Right ventricle myocardium superior (tissue), 1 donor: ENCODE results near the gene SSH2. TPM values are rescaled to one million over a fixed set of nuclear protein-coding genes. Genes with fewer than 3 reads are reported as not detected.
"Not testable (repeated sequence)": the region's sequence is repeated elsewhere in the genome, so short reads cannot be mapped to it uniquely, and the experiment has no call there.

ENCODE experiments used
- ATAC-seq: fragments of 200-7000 bp; cut with Tn5 transposase; one replicate; pipeline ENCODE4 v1.9.1; 2020; ENCODE audit warnings: mild to moderate bottlenecking; ENCODE audit not compliant: poor library complexity
- DNase-seq: peaks from one replicate; pipeline ENCODE4 v3.0.0-alpha.2; 2020
- intact Hi-C: fragments of 100-400 bp; cut with DNase I; formaldehyde crosslinking; loops from one replicate; pipeline ENCODE4 v1.11.2; 2022
- total RNA-seq: library from RNA; stranded (reverse); fragmentation: NEBNext Ultra II Directional; extraction: Animal tissue kit (Norgen Biotek cat#: 25700); gene quantifications from one replicate; pipeline ENCODE4 v1.2.1, GENCODE V29; 2021
- donor health status: DM: no; HTN: yes; CAD: no; lungs with severe emphysema.

The SSH2 gene
- total RNA-seq, 1 donor from 2014 or later: 31.3 TPM

DNA sequence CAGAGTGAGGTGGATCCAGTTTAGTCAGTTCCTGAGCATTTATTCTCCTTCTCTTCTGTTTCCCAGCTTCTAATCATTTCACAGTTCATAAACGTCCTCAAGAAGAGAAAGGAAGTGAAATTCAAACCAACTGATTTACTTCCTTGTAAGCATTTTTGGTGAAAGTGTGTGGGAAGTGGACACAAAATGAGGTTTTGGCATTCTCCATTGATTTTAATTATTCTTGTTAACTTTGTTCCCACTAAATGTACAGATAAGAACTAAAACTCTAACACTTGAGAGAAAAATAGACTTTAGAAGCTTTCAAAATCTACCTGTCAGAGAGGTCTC is 264.6 kb downstream of the SSH2 start:
- intact Hi-C loops: no loop called here

GRCh38 chr17:29664743-29665480 is 265.1 kb downstream of the SSH2 start:
- DNase-seq (no peak), ATAC-seq (no peak)
- intact Hi-C loops: no loop called here

More for the DNA sequence above, 264.6 kb downstream of the SSH2 start:
- ATAC-seq: no peak
- DNase-seq: no peak

DNA sequence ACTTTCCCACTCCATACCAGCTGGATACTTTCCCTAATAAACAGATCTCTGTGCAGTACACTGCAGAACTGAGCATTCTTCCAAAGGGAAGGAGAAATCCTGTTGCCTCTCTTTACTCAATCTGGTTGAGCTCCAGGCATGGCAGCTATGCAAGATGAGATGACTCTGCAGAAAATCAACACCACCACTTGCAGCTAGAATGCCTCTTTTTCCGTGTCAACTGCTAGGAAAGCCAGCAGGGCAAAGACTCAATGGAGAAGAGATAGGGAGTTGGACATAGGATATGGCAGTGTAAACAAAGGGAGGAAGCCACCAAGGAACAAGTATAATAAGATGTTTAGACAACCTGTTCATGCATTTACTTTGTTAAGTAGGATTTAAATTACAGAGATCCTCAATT is 266.9 kb downstream of the SSH2 start:
- ATAC-seq (peak; percentile 41), DNase-seq (no peak)
- intact Hi-C loops: no loop called here

DNA sequence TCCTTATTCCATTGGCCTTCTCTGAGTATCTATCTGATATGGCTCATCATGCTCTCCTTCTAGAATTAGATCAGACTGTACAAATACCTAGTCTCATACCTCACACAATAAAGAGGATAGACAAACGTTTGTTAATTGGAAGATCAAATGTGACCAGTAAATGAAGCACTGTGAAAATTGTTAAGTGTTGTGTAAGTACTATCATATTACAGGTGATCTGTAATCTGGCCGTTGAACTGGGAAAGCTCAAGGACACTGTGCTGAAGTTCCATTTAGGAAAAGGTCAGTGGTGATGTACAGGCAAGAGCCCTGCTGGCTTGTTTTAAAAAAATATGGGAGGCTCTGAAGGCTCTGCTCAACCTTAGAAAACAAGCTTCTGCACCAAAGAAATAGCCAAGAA is 268.8 kb downstream of the SSH2 start:
- peak; percentile 17 for ATAC-seq
- intact Hi-C loops: no loop called here

GRCh38 chr17:29659155-29659554 is 270.9 kb downstream of the SSH2 start:
- intact Hi-C loops: no loop called here
- ATAC-seq (no peak), DNase-seq (no peak)

More for the DNA sequence above, 268.8 kb downstream of the SSH2 start:
- DNase-seq: no peak

DNA sequence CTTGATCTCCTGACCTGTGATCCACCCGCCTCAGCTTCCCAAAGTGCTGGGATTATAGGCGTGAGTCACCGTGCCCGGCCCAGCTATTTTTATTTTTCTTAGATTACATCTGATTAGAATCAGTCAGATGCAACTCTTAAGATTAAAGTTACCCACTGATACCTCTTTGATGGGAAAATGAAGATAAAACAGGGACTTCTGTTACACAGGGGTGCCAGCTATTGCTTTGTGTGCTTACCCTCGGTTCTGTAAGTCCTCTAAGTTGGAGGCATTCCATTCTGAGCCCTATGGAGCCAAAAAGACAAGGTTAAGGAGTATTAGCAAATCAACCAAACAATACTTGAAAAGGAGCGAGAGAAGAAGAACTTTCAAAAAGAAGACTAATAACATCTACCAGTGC is 274.7 kb downstream of the SSH2 start:
- ATAC-seq: no peak
- intact Hi-C loops: no loop called here
- no peak for DNase-seq

GRCh38 chr17:29653995-29654714 is 275.9 kb downstream of the SSH2 start:
- DNase-seq (no peak), ATAC-seq (no peak)
- intact Hi-C loops: no loop called here

GRCh38 chr17:29652976-29653375 is 277.1 kb downstream of the SSH2 start:
- DNase-seq (no peak), ATAC-seq (no peak)
- intact Hi-C loops: no loop called here

- intact Hi-C loops, ATAC-seq, DNase-seq: not testable (repeated sequence)
Measured at GRCh38 chr17:29651913-29652312, 278.1 kb downstream of the SSH2 start.

DNA sequence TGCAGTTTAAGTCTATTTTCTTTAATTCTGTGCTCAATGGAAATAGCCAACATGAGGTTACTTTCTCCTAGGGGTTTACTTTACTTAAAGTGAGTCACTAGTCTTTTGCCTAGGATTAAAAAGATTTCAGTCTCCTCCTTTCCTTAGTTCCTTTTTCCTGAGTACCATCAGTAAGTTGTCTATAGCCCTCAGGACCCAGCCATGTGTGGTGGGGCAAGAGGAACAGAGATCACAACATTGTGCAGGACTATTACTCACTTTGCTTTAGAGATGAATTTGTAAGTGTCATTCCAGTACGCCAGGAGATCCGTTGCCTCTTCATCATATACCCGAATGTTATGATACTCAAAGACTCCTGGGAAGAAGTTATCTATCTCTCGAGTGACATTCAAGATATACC is 279.6 kb downstream of the SSH2 start:
- intact Hi-C loops: no loop called here
- ATAC-seq (no peak), DNase-seq (no peak)

- DNase-seq: no peak
- intact Hi-C loops: loop anchor here (5.0 kb wide), 1 partner anchor 113 kb away; no protein-coding TSS in a partner anchor
- no peak for ATAC-seq
Measured at GRCh38 chr17:29649359-29649758, 280.7 kb downstream of the SSH2 start.

- ATAC-seq: no peak
- intact Hi-C loops: loop anchor here (5.0 kb wide), 1 partner anchor 114 kb away; no protein-coding TSS in a partner anchor
- DNase-seq: no peak
Measured at GRCh38 chr17:29648005-29648404, 282.0 kb downstream of the SSH2 start.

- DNase-seq (peak; percentile 81), ATAC-seq (peak; percentile 79)
- intact Hi-C loops: loop anchor here (5.0 kb wide), 1 partner anchor 117 kb away; no protein-coding TSS in a partner anchor
Measured at GRCh38 chr17:29645515-29646051, 284.4 kb downstream of the SSH2 start.

GRCh38 chr17:29643817-29644160 is 286.2 kb downstream of the SSH2 start:
- intact Hi-C loops: no loop called here
- ATAC-seq: no peak

DNA sequence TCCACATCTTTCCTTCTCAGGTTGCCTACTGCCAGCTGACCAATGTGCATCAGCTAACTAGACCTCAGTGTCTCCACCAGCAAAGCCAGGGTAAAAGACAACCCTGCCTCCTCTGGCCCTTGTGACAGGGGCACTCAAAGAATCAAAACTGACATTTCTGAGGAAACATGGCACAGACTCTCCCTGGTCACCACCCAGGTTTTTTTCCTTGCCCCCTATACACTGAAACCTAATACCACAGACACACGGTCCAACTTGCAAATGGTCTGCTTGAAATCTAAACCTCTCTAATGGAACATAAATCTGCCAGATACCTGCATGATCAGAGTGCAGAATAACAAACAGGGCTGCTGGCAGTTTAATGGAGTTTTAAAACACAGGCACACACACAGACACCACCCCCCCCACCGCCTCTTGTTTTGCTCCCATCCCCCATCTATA is 287.8 kb downstream of the SSH2 start:
- intact Hi-C loops: no loop called here
- no peak for ATAC-seq
- no peak for DNase-seq

More at GRCh38 chr17:29643817-29644160, 286.2 kb downstream of the SSH2 start:
- no peak for DNase-seq

- intact Hi-C loops: no loop called here
- DNase-seq (no peak), ATAC-seq (no peak)
Measured at GRCh38 chr17:29640981-29641642, 288.9 kb downstream of the SSH2 start.

DNA sequence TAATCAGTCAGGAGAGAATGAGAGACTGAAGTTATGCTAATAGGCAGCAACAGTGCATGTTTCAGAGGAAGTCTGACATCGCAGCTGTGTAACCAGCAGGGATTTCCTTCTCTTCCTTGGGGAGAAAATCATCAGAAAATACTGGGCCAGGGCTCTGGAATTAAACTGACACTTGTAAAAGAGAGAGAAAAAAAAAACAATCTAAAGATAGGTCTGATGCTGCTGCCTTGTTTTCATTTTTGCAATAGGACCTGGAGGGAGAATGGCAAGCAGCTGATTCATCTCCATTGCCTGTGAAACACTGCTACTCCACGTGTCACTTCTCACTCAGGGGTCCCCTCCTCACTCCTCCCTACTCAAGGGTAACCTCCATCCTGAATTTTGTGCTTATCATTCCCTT is 289.6 kb downstream of the SSH2 start:
- ATAC-seq (peak; percentile 37), DNase-seq (no peak)
- intact Hi-C loops: no loop called here

DNA sequence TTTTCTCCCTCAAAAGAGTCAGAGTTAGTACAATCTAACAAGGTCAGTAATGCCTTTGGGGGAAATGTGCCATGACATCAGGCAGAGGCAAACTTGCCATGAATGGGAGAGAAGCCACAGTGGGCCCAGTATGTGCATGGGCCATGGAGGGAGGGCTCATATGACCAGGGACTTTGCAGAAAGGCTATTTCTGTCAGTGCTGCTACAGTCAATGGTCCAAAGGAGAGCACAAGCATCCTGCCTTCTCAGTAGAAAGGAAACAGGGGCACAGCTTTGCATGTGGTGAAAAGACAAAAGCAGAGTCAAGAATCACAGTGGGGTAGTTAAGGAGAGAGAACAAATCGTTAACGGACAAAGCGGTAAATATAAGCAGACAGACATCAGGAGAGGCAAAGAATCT is 296.1 kb downstream of the SSH2 start:
- intact Hi-C loops: no loop called here
- ATAC-seq (no peak), DNase-seq (no peak)

DNA sequence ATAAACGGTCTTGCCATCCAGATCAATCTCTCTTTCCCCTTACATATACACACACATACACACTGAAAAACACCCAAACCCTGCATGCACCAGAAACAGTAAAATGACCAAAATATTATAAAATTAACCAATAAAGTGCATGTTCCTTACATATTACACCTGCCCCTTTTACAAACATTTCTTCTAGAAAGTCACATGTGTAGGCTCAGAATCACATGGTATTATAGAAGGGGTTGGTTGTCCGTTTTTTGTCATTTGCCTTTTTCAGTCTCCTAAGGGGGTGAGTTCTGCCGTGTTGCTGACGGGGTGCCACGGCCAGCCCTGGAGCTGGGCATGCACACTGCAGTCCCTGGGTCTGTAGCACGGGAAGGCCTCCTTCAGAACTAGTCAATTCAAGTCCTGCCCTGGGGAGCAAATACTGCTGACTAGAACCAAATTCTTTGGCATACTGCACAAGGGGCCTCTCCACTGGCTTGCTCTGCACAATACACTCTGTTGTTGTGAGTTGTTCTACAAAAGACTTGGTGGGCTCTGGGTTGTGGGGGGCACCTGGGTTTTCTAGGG is 299.3 kb downstream of the SSH2 start:
- intact Hi-C loops: no loop called here
- ATAC-seq (no peak), DNase-seq (no peak)
